ENCODE data around the gene TNFRSF18. TPM values are rescaled to one million over a fixed set of nuclear protein-coding genes. Genes with fewer than 3 reads are reported as not detected.

The TNFRSF18 gene
- total RNA-seq, 4 donors from 2014 or later: 19.8 to 36.8 (median 25.8) TPM

DNA sequence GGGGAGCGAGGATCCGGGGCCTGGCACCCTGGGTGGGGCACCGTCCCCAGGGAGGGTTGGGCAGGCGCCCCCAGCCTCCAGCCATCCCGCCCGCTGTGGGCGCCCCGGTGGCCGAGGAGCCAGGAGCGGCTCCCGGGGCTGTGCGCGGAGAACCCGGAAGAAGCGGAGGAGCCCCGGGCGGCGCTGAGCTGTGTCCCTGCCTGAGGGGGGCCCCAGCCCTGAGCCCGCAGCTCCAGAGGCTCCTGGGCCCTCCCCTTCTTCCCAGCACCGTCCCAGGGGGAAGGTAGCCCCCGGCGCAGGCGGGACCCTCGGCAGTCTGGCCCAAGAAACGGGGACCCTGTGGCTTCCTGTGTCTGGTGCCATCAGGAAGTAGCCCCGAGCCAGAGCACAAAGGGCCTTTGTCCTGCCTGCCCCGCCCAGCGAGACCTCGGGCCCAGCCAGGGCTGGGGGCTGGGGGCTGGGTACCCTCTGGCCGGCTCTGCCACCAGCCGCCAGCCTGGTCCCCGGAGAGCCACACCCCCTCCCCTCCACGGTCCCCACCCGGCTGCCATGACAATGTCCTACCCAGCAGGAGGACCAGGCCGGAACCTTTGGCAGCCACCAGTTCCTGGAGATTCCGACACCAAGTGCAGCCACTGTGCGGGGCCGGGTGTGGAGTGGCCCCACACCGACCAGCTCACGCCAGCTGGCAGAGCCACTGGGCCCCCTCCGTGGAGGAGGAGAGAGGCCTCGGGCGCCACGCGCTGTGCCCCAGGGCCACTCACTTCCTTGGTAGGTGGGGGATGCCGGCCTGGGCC is 48.3 kb downstream of the TNFRSF18 start:
- WGBS, 2 donors: 2 to 12% methylated on average over 13 to 29 of the region's 46 CpGs
- H3K4me3 ChIP-seq (ENCODE audit: low read depth, poor library complexity, severe bottlenecking): peak overlapping the region; percentile 55
- intact Hi-C loops (cut with DNase I; ENCODE audit: low total_unique reads): no loop called here
- peak in 1 of 2 donors; percentile 89 for DNase-seq (ENCODE audit: low spot score in 2 of 2)
- no peak for TF ChIP-seq POLR2A (IDR thresholded peaks at IDR 0.05)
- TF ChIP-seq, protein P1, sequence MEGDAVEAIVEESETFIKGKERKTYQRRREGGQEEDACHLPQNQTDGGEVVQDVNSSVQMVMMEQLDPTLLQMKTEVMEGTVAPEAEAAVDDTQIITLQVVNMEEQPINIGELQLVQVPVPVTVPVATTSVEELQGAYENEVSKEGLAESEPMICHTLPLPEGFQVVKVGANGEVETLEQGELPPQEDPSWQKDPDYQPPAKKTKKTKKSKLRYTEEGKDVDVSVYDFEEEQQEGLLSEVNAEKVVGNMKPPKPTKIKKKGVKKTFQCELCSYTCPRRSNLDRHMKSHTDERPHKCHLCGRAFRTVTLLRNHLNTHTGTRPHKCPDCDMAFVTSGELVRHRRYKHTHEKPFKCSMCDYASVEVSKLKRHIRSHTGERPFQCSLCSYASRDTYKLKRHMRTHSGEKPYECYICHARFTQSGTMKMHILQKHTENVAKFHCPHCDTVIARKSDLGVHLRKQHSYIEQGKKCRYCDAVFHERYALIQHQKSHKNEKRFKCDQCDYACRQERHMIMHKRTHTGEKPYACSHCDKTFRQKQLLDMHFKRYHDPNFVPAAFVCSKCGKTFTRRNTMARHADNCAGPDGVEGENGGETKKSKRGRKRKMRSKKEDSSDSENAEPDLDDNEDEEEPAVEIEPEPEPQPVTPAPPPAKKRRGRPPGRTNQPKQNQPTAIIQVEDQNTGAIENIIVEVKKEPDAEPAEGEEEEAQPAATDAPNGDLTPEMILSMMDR (IDR thresholded peaks at IDR 0.05): no peak

DNA sequence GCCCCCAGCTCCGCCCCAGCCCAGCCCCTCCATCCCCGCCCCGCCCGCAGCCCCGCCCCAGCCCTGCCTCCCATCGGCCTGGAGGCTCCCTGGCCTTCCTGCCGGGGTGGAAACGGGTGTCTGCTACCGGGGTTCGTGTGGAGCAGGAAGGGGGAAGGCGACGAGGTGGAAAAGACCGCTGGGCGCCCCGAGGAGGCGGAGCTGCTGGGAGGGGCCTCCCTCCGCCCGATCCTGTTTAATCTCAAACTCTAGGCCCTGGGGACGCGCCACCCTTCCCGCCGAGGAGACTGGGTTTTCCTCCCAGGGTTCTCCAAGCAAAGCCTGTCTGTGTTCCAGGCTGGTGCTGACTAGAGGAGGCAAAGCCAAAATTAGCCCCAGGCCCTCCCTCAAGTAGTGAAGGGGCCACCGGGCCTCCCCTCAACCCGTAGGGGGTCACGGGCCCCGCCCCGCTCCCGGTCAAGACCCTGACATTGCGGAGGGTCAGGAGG is 48.9 kb downstream of the TNFRSF18 start:
- DNase-seq (ENCODE audit: low spot score in 2 of 2): peak; percentile 89 to 97
- intact Hi-C loops (cut with DNase I; ENCODE audit: low total_unique reads): no loop called here
- WGBS, 2 donors: 0 to 1% methylated on average over 15 to 18 of the region's 29 CpGs
- TF ChIP-seq POLR2A (IDR thresholded peaks at IDR 0.05): peak in 1 of 2 donors; percentile 46
- TF ChIP-seq, protein P1 (IDR thresholded peaks at IDR 0.05): no peak
- H3K4me3 ChIP-seq (ENCODE audit: low read depth, poor library complexity, severe bottlenecking): peak overlapping the region; percentile 55

DNA sequence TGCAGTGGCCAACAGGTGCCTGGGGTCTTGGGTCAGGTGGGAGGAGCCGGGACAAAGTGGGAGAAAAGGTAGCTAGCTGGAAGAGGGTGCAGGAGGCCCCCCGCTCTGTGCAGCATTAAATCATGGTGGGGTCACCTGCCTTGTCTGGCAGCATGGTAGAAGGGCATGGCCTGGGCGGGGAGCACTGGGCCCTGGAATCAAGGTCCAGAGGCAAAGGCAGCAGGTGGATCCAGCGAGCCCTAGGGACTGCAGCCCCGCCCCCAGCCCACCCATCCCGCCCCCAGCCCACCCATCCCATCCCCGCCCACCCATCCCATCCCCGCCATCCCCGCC is 49.4 kb downstream of the TNFRSF18 start:
- TF ChIP-seq, protein P1 (IDR thresholded peaks at IDR 0.05): no peak
- TF ChIP-seq POLR2A (IDR thresholded peaks at IDR 0.05): no peak
- WGBS, 2 donors: 84 to 86% methylated on average over 3 of the region's 9 CpGs
- DNase-seq (ENCODE audit: low spot score in 2 of 2): no peak
- intact Hi-C loops (cut with DNase I; ENCODE audit: low total_unique reads): no loop called here
- no peak overlapping the region for H3K4me3 ChIP-seq (ENCODE audit: low read depth, poor library complexity, severe bottlenecking)

DNA sequence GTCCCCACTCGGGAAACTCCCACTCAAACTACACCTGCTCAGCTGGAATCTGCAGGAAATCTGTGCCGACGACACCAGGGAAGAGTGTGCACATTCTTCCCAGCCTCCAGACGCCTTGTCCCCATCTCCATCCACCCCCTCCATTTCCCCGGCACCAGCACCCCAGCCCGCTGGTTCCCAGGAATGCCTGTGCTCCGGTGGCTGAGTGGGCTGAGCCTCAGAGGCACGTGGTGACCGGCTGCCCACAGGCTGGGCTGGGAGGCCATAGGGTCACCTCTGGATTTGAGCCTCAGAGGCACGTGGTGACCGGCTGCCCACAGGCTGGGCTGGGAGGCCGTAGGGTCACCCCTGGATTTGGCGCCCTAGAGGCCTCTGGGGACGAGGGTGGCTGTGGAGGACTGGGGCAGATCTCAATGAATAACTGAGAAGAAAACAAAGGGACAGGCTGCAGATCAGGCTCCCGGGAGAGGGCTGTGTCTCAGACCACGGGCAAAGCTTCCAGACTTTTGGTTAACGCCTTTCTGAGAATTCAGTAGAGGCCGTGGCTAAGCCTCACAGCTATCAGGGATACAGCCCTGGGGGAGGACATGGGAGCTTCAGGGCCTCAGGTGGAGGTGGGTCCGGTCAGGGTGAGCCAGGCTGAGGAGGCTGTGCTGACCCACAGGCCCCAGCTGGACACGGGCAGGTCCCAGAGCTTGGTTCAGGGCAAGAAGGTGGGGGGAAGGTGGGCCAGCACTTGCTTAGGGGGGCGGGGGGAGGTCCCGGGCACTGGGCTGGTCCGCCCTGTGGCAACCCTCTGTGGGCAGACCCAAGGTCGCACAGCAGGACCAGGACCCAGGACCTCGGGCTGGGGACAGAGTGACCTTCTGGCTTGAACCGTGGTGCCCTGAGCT is 50.0 kb downstream of the TNFRSF18 start:
- DNase-seq (ENCODE audit: low spot score in 2 of 2): no peak
- WGBS, 2 donors: 66 to 73% methylated on average over 21 to 24 of the region's 26 CpGs
- no peak overlapping the region for H3K4me3 ChIP-seq (ENCODE audit: low read depth, poor library complexity, severe bottlenecking)
- intact Hi-C loops (cut with DNase I; ENCODE audit: low total_unique reads): no loop called here
- TF ChIP-seq, protein P1 (IDR thresholded peaks at IDR 0.05): no peak
- TF ChIP-seq POLR2A (IDR thresholded peaks at IDR 0.05): no peak

DNA sequence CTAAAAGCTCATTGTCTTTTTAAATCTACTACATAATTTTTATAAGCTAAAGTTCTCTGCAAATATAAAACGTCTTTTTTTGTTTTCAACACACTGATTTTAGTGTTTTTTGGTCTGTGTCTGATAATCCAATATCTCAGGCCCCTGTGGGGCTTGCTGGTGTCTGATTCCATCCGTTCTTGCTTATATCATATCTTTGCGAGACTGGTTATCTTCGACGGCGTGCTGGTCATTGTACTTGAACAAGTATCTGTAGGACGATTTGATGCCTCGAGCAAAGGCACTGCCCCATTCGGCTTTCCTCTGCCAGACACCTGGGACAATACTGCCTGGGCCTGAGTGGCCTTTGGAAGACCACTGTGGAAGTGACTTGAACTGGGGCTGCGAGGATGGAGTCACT is 51.1 kb downstream of the TNFRSF18 start:
- WGBS, 2 donors: 81% methylated on average over 10 of the region's 10 CpGs
- no peak for DNase-seq (ENCODE audit: low spot score in 2 of 2)
- intact Hi-C loops (cut with DNase I; ENCODE audit: low total_unique reads): no loop called here
- TF ChIP-seq, protein P1 (IDR thresholded peaks at IDR 0.05): no peak
- TF ChIP-seq POLR2A (IDR thresholded peaks at IDR 0.05): no peak
- H3K4me3 ChIP-seq (ENCODE audit: low read depth, poor library complexity, severe bottlenecking): no peak overlapping the region
